ENCODE results near the gene PCDHA12.

GRCh38 chr5:140882591-140882899 is 7.4 kb downstream of the PCDHA12 start:
- TF ChIP-seq CTCF (IDR thresholded peaks at IDR 0.05) (peak; percentile 63), ZFX (IDR thresholded peaks at IDR 0.05; ENCODE audit: borderline replicate concordance) (no peak)
